Erythroblast (primary cell): ENCODE results near the gene MAST3.

Experiments
- GATA1 ChIP-seq: IDR thresholded peaks from 2 replicates; pipeline ENCODE4 v1.6.1; 2011; ENCODE audit warnings: low read depth, mild to moderate bottlenecking, control low read depth, low read length, moderate library complexity
- POLR2A ChIP-seq: IDR thresholded peaks from 2 replicates; pipeline ENCODE4 v1.6.1; 2011; ENCODE audit warnings: mild to moderate bottlenecking, low read length

DNA sequence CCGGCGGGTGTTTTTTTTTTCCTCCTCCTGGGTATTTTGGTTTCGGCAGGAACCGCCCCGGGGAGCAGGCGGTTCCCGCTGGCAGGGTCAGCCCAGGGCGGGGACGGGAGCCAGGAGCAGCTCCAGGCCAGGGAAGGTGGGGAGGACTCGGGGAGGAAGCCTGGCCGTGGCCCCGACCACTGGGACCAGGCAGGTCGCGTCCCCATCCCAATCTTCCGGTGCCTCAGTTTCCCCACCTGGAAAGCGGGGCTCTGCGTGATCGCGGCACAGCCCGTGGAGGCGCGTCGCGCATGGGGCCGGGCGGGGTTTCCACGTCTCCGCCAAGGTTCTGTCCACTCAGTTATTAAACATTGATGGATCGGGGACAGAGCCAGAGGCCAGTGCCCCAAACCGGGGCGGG is 45.7 kb upstream of the MAST3 start:
- no peak for TF ChIP-seq POLR2A
- no peak for TF ChIP-seq GATA1
